Femur (tissue), 1 donor: ENCODE measurements around the gene ABCG5.

Experiments
- DNase-seq: peaks from one replicate; pipeline ENCODE4 v3.0.0-alpha.2; 2017

ABCG5 gene

GRCh38 chr2:43803113-43803512 lies 35.5 kb downstream of the ABCG5 start:
- DNase-seq = no peak

- no peak for DNase-seq
Observed at GRCh38 chr2:43802135-43802534, 36.5 kb downstream of the ABCG5 start.

- DNase-seq = no peak
Observed at GRCh38 chr2:43800894-43801293, 37.7 kb downstream of the ABCG5 start.

- no peak for DNase-seq
Observed at GRCh38 chr2:43798300-43798699, 40.3 kb downstream of the ABCG5 start.

GRCh38 chr2:43796206-43796605 lies 42.4 kb downstream of the ABCG5 start:
- no peak for DNase-seq

GRCh38 chr2:43794956-43795355 lies 43.7 kb downstream of the ABCG5 start:
- DNase-seq = no peak

GRCh38 chr2:43792653-43793052 lies 46.0 kb downstream of the ABCG5 start:
- DNase-seq = no peak

- no peak for DNase-seq
Observed at GRCh38 chr2:43791035-43791765, 47.4 kb downstream of the ABCG5 start.

- no peak for DNase-seq
Observed at GRCh38 chr2:43790147-43790546, 48.5 kb downstream of the ABCG5 start.

GRCh38 chr2:43788646-43789045 lies 50.0 kb downstream of the ABCG5 start:
- DNase-seq = no peak

GRCh38 chr2:43787895-43788294 lies 50.7 kb downstream of the ABCG5 start:
- DNase-seq = no peak

GRCh38 chr2:43778233-43778632 lies 60.4 kb downstream of the ABCG5 start:
- no peak for DNase-seq

- no peak for DNase-seq
Observed at GRCh38 chr2:43777306-43777926, 61.2 kb downstream of the ABCG5 start.

GRCh38 chr2:43776324-43776723 lies 62.3 kb downstream of the ABCG5 start:
- DNase-seq = no peak

- DNase-seq = no peak
Observed at GRCh38 chr2:43774617-43775016, 64.0 kb downstream of the ABCG5 start.

- DNase-seq = peak; percentile 96
Observed at GRCh38 chr2:43773876-43774613, 64.6 kb downstream of the ABCG5 start, which contains the start of gene DYNC2LI1. DYNC2LI1 (plus strand) TSS chr2:43774039; CDS start chr2:43774139, 100 bp downstream.

GRCh38 chr2:43766006-43766405 lies 72.6 kb downstream of the ABCG5 start:
- DNase-seq = no peak

GRCh38 chr2:43764086-43764705 lies 74.4 kb downstream of the ABCG5 start:
- no peak for DNase-seq

GRCh38 chr2:43763091-43763490 lies 75.5 kb downstream of the ABCG5 start:
- DNase-seq = no peak
